Measurements from ENCODE around the gene FRYL. TPM values are rescaled to one million over a fixed set of nuclear protein-coding genes. Genes with fewer than 3 reads are reported as not detected.

Gene FRYL
- 116 TPM for total RNA-seq

GRCh38 chr4:48779998-48780864, at the start of gene FRYL:
Gene FRYL (minus strand): TSS chr4:48780279. CDS start chr4:48634410, 145,869 bp downstream.

DNA sequence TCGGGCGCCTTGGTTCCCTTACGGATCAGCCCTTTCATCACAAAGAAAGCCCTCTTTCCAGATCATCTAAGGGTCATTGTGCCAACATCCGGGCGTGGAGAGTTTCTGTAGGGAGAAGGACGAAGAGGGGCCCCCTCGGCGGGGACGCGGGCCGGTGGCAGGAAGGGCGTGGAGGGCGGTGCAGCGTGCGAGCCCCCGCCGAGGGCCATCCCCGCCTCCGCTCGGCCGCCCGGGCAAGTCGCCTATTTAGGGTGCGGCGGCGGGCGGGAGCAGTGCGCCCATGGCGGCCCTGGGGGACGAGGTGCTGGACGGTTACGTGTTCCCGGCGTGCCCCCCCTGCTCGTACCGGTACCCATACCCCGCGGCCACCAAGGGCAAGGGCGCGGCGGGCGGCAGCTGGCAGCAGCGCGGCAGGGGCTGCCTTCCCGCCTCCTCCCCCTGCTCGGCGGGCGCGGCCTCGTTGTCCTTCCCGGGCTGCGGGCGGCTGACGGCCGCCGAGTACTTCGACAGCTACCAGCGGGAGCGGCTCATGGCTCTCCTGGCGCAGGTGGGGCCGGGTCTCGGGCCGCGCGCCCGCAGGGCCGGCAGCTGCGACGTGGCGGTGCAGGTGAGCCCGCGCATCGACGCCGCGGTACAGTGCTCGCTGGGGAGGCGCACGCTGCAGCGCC, 289.9 kb downstream of the FRYL start, which contains the start of gene ZAR1:
Gene ZAR1, plus strand, starts transcription at position 241 of the 668 bp plus-strand sequence. Its CDS starts 40 bp downstream, at position 281.

GRCh38 chr4:48483006-48483776, 296.9 kb downstream of the FRYL start, which contains the start of gene SLC10A4:
Gene SLC10A4 (plus strand): TSS chr4:48483343. CDS start chr4:48483562, 219 bp downstream.

Small RNA genes lying within 50 kb of the gene (small RNA-seq; reads per million reads assigned to genes)
- 0.49 reads per million, percentile 60 among the genes with 10 or more reads in this experiment for gene RNU5E-3P (ENCODE audit: low replicate concordance)

Other genes with a start within 250 kb of the FRYL start
- gene OCIAD1, start 50.8 kb upstream of the FRYL start, total RNA-seq = 135 TPM
- gene OCIAD2, start 126.5 kb upstream of the FRYL start, total RNA-seq = 40.2 TPM
- gene CWH43, start 206.0 kb upstream of the FRYL start, total RNA-seq = 12.3 TPM

Measured in metanephros (tissue), 2 donors.